ENCODE data around the gene GPHA2. TPM values are rescaled to one million over a fixed set of nuclear protein-coding genes. Genes with fewer than 3 reads are reported as not detected.

GPHA2 gene
- total and polyA plus RNA-seq, 10 of the 15 experiments (the other 5 are each of a cell fraction or from before 2014, with no cell fraction given), result not detected

DNA sequence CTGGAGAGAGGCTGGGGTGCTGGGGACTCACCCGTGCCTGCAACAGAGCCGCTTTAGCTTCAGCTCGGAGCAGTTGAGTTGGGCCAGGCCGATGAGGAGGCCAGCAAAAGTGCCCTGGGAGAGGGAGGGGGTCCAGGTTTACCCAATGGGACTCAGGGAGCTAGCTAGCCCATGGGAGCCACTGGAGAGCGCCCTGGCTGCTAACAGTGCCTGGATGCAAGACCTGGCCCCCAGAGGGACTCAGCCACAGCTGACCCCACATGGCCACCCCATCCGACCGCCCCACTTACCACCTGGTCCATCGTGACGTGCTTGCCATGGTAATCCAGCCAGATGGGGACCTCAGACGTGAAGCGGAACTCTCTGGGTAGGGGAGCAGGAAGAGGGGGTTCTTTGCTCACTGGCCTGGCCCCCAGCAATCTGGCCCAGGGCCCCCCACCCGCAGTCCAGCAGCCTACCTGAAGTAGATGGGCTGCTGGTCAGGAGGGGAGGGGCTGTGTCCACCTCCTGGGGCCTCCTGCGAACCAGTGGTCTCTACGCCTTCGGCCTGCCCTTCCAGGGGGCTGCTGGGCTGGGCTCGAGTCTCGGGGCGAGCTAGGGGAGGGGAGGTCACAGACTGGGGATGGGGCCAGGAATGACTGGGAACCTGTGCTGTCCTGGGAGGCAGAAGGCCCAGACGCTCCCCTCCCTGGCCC, 38.2 kb downstream of the GPHA2 start:
- H3K79me2 ChIP-seq (ENCODE audit: control insufficient read depth, insufficient read depth, low read length), result no peaks in the 10 kb centered on the region
- intact Hi-C loops (cut with micrococcal nuclease; ENCODE audit: unreplicated experiment), result no loop called here
- in situ Hi-C loops (cut with MboI), result no loop called here
- H3K9me3 ChIP-seq (replicated peaks; ENCODE audit: control insufficient read depth, insufficient read depth, low read length), result no peaks in the 10 kb centered on the region
- no TSS peak for BruUV-seq (replicated peaks)
- peaks cover 9% of the 10 kb centered on the region for H3K4me1 ChIP-seq (ENCODE audit: control insufficient read depth, insufficient read depth, low read length)
- H3K9ac ChIP-seq (ENCODE audit: control insufficient read depth, insufficient read depth, low read length), result no peak overlapping the region
- no peak for FAIRE-seq
- POLR2A ChIA-PET, result interaction anchor here (1.0 to 1.4 kb wide), 3 partner anchors 33 to 51 kb away, joined by 3 to 5 read pairs (median 4); no protein-coding TSS in a partner anchor
- 90% methylated on average over 19 of the region's 19 CpGs for WGBS (ENCODE audit: insufficient coverage, insufficient replicate concordance, low lambda C conversion rate, missing lambda C conversion rate)
- H3K27ac ChIP-seq (ENCODE audit: control insufficient read depth, insufficient read depth), result no peak overlapping the region
- no peak for DNase-seq (ENCODE audit: low read depth, low spot score)
- SMC1A ChIA-PET (ENCODE audit: uncharacterized antibody, unreplicated experiment), result interaction anchor here (4.1 kb wide), 1 partner anchor 48 kb away, joined by 18 read pairs; no protein-coding TSS in a partner anchor
- no peaks in the 10 kb centered on the region for H4K20me1 ChIP-seq (ENCODE audit: control insufficient read depth, insufficient read depth)
- H3K27me3 ChIP-seq (replicated peaks in 1 of 2; ENCODE audit: control insufficient read depth in 2 of 2, insufficient read depth in 2 of 2, low read length in 1 of 2), result no peaks in the 10 kb centered on the region
- CTCF ChIA-PET, result interaction anchor here (3.6 to 30.0 kb wide), 2 partner anchors 9 to 41 kb away, joined by 15 to 1208 read pairs; partner anchors contain the start of gene CDC42BPG
- H2AFZ ChIP-seq (ENCODE audit: control insufficient read depth, low read depth, low read length), result no peak overlapping the region
- RAD21 ChIA-PET (ENCODE audit: unreplicated experiment), result interaction anchor here (0.6 kb wide), 1 partner anchor 50 kb away, joined by 3 read pairs; no protein-coding TSS in a partner anchor
- no peak overlapping the region for H3K4me2 ChIP-seq (ENCODE audit: control insufficient read depth, insufficient read depth)
- ATAC-seq, result no peak
- H3K36me3 ChIP-seq (ENCODE audit: control insufficient read depth in 2 of 2, insufficient read depth in 2 of 2, low read length in 1 of 2), result peaks cover 0 to 3% of the 10 kb centered on the region in 2 experiments; a peak in 1 of 4 replicates
- TF ChIP-seq RAD21 (IDR thresholded peaks at IDR 0.05; ENCODE audit: insufficient read depth, low read depth, low read length) (no peak), MEF2B (IDR thresholded peaks at IDR 0.05; ENCODE audit: partially characterized antibody, poor library complexity, severe bottlenecking) (no peak), HDGF (IDR thresholded peaks at IDR 0.05) (no peak), SIX5 (IDR thresholded peaks at IDR 0.05; ENCODE audit: low read depth, low read length, severe bottlenecking) (no peak), SRF (IDR thresholded peaks at IDR 0.05; ENCODE audit: low read depth in 2 of 2, low read length in 2 of 2) (no peak)
- TF ChIP-seq, protein P1, sequence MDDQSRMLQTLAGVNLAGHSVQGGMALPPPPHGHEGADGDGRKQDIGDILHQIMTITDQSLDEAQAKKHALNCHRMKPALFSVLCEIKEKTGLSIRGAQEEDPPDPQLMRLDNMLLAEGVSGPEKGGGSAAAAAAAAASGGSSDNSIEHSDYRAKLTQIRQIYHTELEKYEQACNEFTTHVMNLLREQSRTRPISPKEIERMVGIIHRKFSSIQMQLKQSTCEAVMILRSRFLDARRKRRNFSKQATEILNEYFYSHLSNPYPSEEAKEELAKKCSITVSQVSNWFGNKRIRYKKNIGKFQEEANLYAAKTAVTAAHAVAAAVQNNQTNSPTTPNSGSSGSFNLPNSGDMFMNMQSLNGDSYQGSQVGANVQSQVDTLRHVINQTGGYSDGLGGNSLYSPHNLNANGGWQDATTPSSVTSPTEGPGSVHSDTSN (IDR thresholded peaks at IDR 0.05; ENCODE audit: insufficient replicate concordance, low read depth, low read length), result no peak
- H3K4me3 ChIP-seq, result no peak overlapping the region

Measured in GM12878 (cell line).